PFSK-1 (cell line): ENCODE data around the gene RRAGD.

Experiments used
- FOXP2 ChIP-seq: optimal IDR thresholded peaks from 2 replicates; pipeline ENCODE3; 2011; ENCODE audit warnings: borderline replicate concordance, control low read depth, inconsistent platforms; ENCODE audit not compliant: insufficient read depth; ENCODE audit errors: extremely low read length, extremely low read depth
- REST ChIP-seq, 2 experiments: IDR thresholded peaks; 2 replicates each; pipeline versions ENCODE4 v1.6.1 to v1.8.0; 2011 to 2012; ENCODE audit warnings: low read depth in 2 of 2, low read length in 2 of 2, control low read depth in 1 of 2, inconsistent platforms in 1 of 2, mild to moderate bottlenecking in 1 of 2, moderate library complexity in 1 of 2; ENCODE audit not compliant: insufficient read depth in 1 of 2
- SIN3A ChIP-seq: IDR thresholded peaks from 2 replicates; pipeline ENCODE4 v1.6.1; 2012; ENCODE audit warnings: mild to moderate bottlenecking, low read length, moderate library complexity, borderline replicate concordance; ENCODE audit not compliant: insufficient read depth
- TAF1 ChIP-seq: IDR thresholded peaks from 2 replicates; pipeline ENCODE4 v1.6.1; 2012; ENCODE audit warnings: low read length, control low read depth, borderline replicate concordance; ENCODE audit not compliant: insufficient read depth

GRCh38 chr6:89351671-89352277 lies 60.3 kb downstream of the RRAGD start:
- TF ChIP-seq FOXP2 (no peak), TAF1 (no peak), SIN3A (no peak), REST (IDR thresholded peaks at IDR 0.05; ENCODE audit: insufficient read depth in 1 of 2, low read depth in 2 of 2, low read length in 2 of 2) (no peak)
